NCI-H460 (cell line): ENCODE measurements around the gene PORCN. TPM values are rescaled to one million over a fixed set of nuclear protein-coding genes. Genes with fewer than 3 reads are reported as not detected.

Experiments used
- DNase-seq: peaks from one replicate; pipeline ENCODE4 v3.0.0-alpha.2; 2016; ENCODE audit warnings: low read depth; ENCODE audit errors: extremely low read depth
- polyA plus RNA-seq: library from polyadenylated mRNA; depleted of rRNA; stranded (reverse); fragments of >200 nt; gene quantifications from 2 replicates; pipeline ENCODE4 v1.2.3, GENCODE V29; 2014; cell fraction: nucleus; rRNA removed
- total RNA-seq: library from RNA; depleted of rRNA; stranded (reverse); fragments of >200 nt; shearing (Covaris generic); gene quantifications from 2 replicates; pipeline ENCODE4 v1.2.3, GENCODE V29; 2014; rRNA removed

The PORCN gene
- 12.0 and 13.9 TPM in 2 replicates for total RNA-seq
- polyA plus RNA-seq: 12.0 and 13.4 TPM in 2 replicates

GRCh38 chrX:48508400-48509244 lies at the start of gene PORCN:
PORCN (plus strand) TSS chrX:48508992; CDS start chrX:48509821, 829 bp downstream.
- DNase-seq: peak; percentile 59

GRCh38 chrX:48459483-48459882 lies 49.3 kb upstream of the PORCN start:
- no peak for DNase-seq

GRCh38 chrX:48460031-48460430 lies 48.8 kb upstream of the PORCN start:
- no peak for DNase-seq

- no peak for DNase-seq
Measured at GRCh38 chrX:48460606-48461005, 48.2 kb upstream of the PORCN start.

- DNase-seq: no peak
Measured at GRCh38 chrX:48461830-48462229, 47.0 kb upstream of the PORCN start.

GRCh38 chrX:48465336-48465933 lies 43.4 kb upstream of the PORCN start:
- no peak for DNase-seq

- DNase-seq: no peak
Measured at GRCh38 chrX:48466696-48467095, 42.1 kb upstream of the PORCN start.

- DNase-seq: no peak
Measured at GRCh38 chrX:48467281-48467761, 41.5 kb upstream of the PORCN start.

GRCh38 chrX:48468247-48468671 lies 40.5 kb upstream of the PORCN start:
- DNase-seq: no peak

GRCh38 chrX:48468693-48469691 lies 39.8 kb upstream of the PORCN start:
- peak; percentile 15 for DNase-seq

GRCh38 chrX:48470110-48470832 lies 38.5 kb upstream of the PORCN start, which contains the start of gene SLC38A5:
SLC38A5 (minus strand) TSS chrX:48470260; CDS start chrX:48467924, 2,336 bp downstream.
- no peak for DNase-seq

GRCh38 chrX:48470833-48471118 lies 38.0 kb upstream of the PORCN start:
- DNase-seq: no peak

- DNase-seq: no peak
Measured at GRCh38 chrX:48471504-48471903, 37.3 kb upstream of the PORCN start.

GRCh38 chrX:48472225-48472624 lies 36.6 kb upstream of the PORCN start:
- DNase-seq: no peak

GRCh38 chrX:48472851-48473703 lies 35.7 kb upstream of the PORCN start:
- no peak for DNase-seq

GRCh38 chrX:48473704-48473990 lies 35.1 kb upstream of the PORCN start:
- no peak for DNase-seq

GRCh38 chrX:48474127-48474526 lies 34.7 kb upstream of the PORCN start:
- DNase-seq: no peak

GRCh38 chrX:48474581-48474980 lies 34.2 kb upstream of the PORCN start:
- no peak for DNase-seq

GRCh38 chrX:48475296-48475695 lies 33.5 kb upstream of the PORCN start:
- no peak for DNase-seq
